GM12892 (cell line): Measurements from ENCODE around the gene RAVER1.

Experiments used
- POLR2A ChIP-seq: IDR thresholded peaks from 2 replicates; pipeline ENCODE4 v1.6.1; 2011; ENCODE audit warnings: low read depth, low read length, control low read depth
- POLR2AphosphoS5 ChIP-seq: IDR thresholded peaks from 2 replicates; pipeline ENCODE4 v1.6.1; 2011; ENCODE audit warnings: low read depth, low read length, control low read depth
- TAF1 ChIP-seq: IDR thresholded peaks from 2 replicates; pipeline ENCODE4 v1.6.1; 2011; ENCODE audit warnings: low read depth, mild to moderate bottlenecking, control low read depth, low read length, borderline replicate concordance

DNA sequence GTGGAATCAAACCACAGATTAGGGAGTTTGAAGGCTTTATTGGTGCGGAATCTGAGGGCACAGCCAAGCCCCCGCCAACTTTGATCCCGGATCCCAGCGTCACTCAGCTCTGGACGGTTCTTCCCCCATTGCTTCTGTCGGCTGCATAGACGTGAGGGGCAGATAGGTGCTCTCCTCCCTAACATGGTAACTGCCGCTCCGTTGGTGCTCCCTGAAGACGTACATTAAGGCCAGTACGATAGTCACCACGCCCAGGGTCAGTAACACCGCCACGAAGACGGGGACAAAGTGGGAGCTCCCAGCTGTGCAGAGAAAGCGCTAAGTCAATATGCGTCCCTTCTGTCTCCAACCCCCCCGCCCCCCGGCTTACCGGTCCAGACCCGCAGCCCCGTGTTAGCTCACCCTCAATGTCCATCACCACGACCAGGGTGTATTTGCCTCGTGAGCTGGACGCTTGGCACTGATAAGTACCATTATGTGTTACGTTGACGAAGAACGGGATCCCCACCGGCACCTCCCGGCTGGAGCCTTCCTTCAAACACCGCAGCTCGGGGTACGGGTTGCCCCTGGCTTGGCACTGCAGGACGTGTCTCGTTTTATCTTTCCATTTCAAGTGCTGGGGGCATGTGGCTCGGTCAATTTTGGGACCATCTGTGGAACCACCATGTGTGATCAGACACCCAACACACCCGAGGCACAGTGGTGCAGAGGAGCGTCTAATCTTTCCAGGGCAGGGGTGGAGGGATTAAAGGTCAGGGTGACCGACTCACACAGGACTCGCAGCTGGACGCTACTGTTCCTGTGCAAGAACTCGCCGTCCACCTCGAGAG, 644 bp upstream of the RAVER1 start:
- no peak for TF ChIP-seq POLR2A
- no peak for TF ChIP-seq POLR2AphosphoS5
- TF ChIP-seq TAF1: no peak
